NCI-H2171 (cell line): ENCODE measurements around the gene NLE1.
"Not testable (repeated sequence)": the region's sequence is repeated elsewhere in the genome, so short reads cannot be mapped to it uniquely, and the experiment has no call there.

Experiments used
- DNase-seq: peaks from one replicate; lab custom pipeline; 2025; lab: John Stamatoyannopoulos, UW

The NLE1 gene

GRCh38 chr17:35141681-35142466 lies at the start of gene NLE1:
NLE1 (minus strand) TSS chr17:35142303; CDS start chr17:35142275, 28 bp downstream.
- DNase-seq = peak; percentile 76

- no peak for DNase-seq
Measured at GRCh38 chr17:35191001-35191695, 49.0 kb upstream of the NLE1 start.

- no peak for DNase-seq
Measured at GRCh38 chr17:35189291-35189690, 47.2 kb upstream of the NLE1 start.

DNA sequence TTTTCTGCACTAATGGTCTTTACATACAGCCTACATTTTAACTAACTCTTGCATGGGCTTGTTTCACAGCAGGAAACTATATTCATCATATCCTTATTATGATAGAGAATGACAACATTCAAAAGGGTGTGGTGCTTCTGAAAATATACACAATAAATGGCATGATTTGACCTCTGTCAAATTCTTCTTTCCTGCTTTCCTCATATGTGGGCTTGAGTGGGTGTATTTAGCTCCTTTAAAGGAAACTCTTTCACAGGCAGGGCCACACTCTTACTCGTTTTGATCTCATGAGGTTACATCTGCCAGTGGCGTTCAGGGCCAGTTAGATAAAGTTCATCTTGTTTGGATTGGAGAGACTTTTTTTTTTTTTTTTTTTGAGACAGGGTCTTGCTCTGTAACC lies 46.0 kb upstream of the NLE1 start:
- no peak for DNase-seq

- no peak for DNase-seq
Measured at GRCh38 chr17:35187481-35187880, 45.4 kb upstream of the NLE1 start.

DNA sequence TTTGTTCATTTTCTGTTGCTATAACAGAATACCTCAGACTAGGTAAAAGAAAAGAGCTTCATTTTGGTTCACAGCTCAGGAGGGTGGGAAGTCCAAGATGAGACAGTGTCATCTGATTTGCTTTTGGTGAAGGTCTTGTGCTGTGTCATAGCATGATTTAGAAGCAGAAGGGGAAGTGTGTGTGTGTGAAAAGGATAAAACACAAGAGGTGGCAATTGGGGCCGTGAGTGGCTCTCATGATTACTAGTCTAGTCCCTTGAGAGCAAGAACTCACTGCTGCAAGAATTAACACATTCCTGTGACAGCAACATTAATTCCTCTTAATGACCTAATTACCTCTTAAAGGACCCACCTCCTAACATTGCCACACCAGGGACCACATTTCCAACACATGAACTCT lies 43.7 kb upstream of the NLE1 start:
- no peak for DNase-seq

- DNase-seq = no peak
Measured at GRCh38 chr17:35184274-35184673, 42.2 kb upstream of the NLE1 start.

- DNase-seq = no peak
Measured at GRCh38 chr17:35183332-35183731, 41.2 kb upstream of the NLE1 start.

- DNase-seq = not testable (repeated sequence)
Measured at GRCh38 chr17:35179379-35179778, 37.3 kb upstream of the NLE1 start.

GRCh38 chr17:35176897-35177296 lies 34.8 kb upstream of the NLE1 start:
- no peak for DNase-seq

DNA sequence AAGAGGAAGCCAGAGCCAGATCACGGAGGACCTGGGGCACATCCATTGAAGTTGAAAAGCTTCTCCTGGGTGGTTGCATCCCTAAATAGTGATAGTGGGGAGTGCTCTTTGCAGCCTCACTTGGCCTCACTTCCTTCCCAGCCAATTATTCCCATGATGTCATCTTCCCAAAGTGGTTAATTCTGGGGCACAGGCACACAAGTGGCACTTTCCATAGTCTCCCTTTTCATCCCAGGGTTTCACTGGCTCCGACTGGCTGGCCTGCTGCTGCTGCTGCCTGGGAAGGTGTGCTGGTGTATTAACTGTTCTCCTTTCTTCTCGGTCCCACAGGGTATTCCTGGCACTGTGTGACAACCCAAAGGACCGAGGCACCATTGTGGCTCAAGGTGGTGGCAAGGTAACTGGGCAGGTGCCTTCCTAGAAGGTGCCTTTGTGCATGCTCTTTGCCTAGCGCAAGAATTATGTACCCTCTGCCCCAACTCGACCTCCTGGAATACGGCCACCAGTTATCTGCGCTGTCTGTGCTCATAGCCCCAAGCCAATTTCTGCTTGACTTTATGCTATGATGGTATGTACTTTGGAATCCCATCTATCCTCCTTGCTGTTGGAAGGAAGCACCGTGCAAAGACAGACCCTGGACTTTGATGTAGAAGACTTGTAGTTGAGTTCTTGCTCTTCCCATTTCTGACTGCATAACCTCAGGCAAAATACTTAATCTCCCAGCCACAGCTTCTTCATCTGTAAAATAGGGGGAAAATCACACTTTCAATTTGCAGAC lies 33.7 kb upstream of the NLE1 start:
- DNase-seq = no peak

GRCh38 chr17:35174835-35175334 lies 32.8 kb upstream of the NLE1 start:
- no peak for DNase-seq

GRCh38 chr17:35172321-35172720 lies 30.2 kb upstream of the NLE1 start:
- not testable (repeated sequence) for DNase-seq

GRCh38 chr17:35171834-35172233 lies 29.7 kb upstream of the NLE1 start:
- no peak for DNase-seq

GRCh38 chr17:35170968-35171771 lies 29.1 kb upstream of the NLE1 start:
- DNase-seq = no peak

DNA sequence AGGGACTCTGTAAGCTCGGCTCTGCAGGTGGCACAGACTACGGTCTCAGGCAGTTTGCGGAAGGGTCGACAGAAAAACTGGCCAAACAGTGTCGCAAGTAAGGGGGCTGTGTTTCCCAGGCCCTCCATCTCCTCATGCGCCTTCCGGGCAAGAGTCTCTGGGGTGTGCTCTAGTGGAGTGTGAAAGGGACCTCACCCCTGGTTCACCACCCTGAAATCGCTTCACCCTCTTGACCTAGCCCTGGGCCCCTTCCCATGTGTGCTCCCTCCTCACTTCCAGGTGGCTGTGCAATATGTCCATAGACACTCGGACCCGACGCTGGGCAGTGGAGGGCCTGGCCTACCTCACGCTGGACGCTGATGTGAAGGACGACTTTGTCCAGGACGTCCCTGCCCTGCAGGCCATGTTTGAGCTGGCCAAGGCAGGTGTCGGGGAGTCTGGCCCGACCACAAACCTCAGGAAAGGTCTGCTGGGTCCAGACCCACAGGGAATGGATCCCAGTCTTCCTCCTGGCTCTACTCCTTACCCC lies 27.8 kb upstream of the NLE1 start:
- DNase-seq = no peak

DNA sequence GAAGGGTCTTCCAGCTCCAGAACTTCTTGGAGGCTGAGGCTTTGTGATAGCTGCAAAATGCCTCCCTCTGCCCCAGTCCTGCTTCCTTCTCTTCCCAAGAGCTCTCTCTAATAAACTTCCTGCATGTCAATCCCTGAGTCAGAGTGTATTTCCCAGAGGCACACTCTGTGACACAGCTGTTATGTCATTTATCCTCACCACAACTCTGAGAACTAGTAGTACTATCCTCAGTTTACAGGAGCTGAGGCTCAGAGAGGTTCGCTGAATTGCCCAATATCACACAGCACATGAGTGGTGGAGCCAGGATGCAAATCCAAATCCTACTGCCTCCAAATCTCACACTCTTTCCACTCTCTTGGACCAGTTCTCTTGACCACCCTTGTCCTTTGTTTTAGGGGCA lies 25.6 kb upstream of the NLE1 start:
- DNase-seq = no peak

DNA sequence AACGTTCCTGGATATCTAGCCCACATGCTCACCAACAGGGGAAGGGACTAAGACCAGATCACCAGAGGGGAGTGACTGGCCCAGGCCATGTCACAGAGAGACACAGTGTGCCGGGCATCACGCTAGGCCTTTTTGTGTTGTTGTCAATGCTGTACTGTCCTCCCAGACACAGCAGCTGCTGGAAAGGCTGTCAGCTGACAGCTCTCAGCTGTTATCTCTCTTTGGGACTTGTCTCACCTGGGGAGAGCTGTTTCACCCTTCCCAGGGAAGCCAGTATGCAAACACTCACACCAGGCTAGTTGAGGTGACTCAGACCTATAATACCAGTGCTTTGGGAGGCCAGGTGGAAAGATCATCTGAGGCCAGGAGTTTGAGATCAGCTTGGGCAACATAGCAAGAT lies 24.9 kb upstream of the NLE1 start:
- no peak for DNase-seq

DNA sequence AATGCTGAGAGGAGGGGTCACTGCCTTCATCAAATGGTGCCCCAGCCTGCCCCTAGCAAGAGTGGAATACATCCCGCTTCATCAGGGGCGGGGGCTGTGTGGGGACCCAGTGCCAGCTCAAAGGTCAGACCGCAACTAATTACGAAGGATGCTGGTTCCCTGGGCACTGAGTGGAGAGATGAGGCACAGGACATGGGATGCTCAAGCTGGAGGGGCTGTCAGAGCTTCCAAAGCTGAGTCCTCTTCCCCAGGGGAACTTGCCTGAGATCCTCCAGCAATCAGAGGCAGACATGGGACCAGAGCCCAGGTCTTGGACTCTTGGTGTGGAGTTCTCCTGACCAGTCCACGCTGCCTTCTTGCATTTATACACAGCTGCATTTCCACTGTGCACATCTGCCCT lies 24.4 kb upstream of the NLE1 start:
- DNase-seq = no peak

- no peak for DNase-seq
Measured at GRCh38 chr17:35164716-35165115, 22.6 kb upstream of the NLE1 start.

DNA sequence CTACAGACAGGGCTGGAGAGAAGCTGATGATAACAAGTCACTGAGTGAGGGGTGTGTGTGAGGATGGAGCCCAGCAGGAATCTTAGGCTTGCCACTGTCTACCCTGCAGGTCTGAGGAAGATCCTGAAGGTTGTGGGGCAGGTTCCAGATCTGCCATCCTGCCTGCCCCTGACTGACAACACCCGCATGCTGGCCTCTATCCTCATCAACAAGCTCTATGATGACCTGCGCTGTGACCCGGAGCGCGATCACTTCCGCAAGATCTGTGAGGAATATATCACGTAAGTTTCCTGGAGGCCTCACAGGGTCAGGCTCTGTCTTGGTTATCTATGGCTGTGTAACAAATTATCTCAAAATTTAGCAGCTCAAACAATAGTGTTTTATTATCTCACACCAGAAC lies 21.8 kb upstream of the NLE1 start:
- DNase-seq = no peak

- no peak for DNase-seq
Measured at GRCh38 chr17:35162755-35163154, 20.7 kb upstream of the NLE1 start.
